Ectodermal cell (in vitro differentiated cells): Measurements from ENCODE around the gene PCED1A.

Experiments
- H3K27ac ChIP-seq: 2 replicates; pipeline ENCODE4 v1.7.0; 2013; ENCODE audit warnings: mild to moderate bottlenecking, low read depth, low read length; ENCODE audit not compliant: insufficient read depth, poor library complexity, severe bottlenecking
- H3K27me3 ChIP-seq: 2 replicates; pipeline ENCODE4 v1.7.0; 2013; ENCODE audit warnings: mild to moderate bottlenecking, low read length; ENCODE audit not compliant: insufficient read depth, control insufficient read depth, poor library complexity, severe bottlenecking
- H3K36me3 ChIP-seq: one replicate; pipeline ENCODE4 v1.7.0; 2013; ENCODE audit warnings: low read length; ENCODE audit not compliant: control insufficient read depth, insufficient read depth
- H3K4me1 ChIP-seq: one replicate; pipeline ENCODE4 v1.7.0; 2013; ENCODE audit warnings: low read length; ENCODE audit not compliant: control insufficient read depth, insufficient read depth
- H3K4me3 ChIP-seq: 2 replicates; pipeline ENCODE4 v1.7.0; 2013; ENCODE audit warnings: low read depth, low read length, control low read depth; ENCODE audit not compliant: insufficient read depth
- H3K9me3 ChIP-seq: 2 replicates; pipeline ENCODE4 v1.7.0; 2013; ENCODE audit warnings: mild to moderate bottlenecking, low read length, moderate library complexity; ENCODE audit not compliant: control insufficient read depth
- WGBS, 2 experiments: methylation state at CpG; one replicate each; pipeline ENCODE4 v1.1.7; 2013; ENCODE audit warnings: missing lambda C conversion rate in 2 of 2; 5-methylcytosine and 5-hydroxymethylcytosine counted together

The PCED1A gene

GRCh38 chr20:2806351-2806701 is 34.1 kb downstream of the PCED1A start:
- Histone ChIP-seq H3K4me1 (no peaks in the 10 kb centered on the region), H3K4me3 (no peak overlapping the region), H3K36me3 (no peaks in the 10 kb centered on the region), H3K9me3 (no peaks in the 10 kb centered on the region), H3K27ac (no peak overlapping the region), H3K27me3 (peaks cover 61% of the 10 kb centered on the region)
- WGBS, 2 experiments: 70 to 81% methylated on average over 4 of the region's 4 CpGs

DNA sequence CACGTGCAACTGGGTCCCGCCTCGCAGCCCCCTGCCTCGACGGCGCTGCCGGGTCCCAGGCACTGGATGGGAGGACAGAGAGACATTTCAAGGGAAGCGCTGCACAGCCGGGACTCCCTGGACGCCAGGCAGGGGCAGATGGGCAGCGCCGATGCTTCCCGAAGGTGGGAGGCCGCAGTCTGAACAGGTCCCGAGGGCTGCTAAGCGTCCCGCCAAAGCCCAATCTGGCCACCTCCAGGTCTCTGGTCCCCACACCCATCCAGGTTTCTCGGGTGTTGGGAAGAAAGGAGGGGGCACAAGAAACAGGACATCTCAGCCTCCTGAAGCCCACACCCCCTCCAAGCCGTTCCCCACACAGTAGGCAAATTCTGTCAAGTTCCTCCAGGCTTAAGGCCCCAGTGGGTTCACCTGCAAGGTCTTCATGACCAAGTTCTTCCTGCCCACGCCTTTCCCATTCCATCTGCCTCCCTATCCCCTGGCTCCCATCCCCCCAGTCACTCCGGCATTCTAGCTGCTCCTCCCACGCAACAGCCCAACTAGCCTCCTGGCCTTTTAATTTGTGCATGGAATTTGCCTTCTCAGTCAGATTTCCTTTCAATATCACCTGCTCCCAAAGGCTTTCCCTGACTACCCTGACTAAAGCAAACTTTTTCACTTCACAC is 34.6 kb downstream of the PCED1A start:
- Histone ChIP-seq H3K27me3 (peaks cover 66% of the 10 kb centered on the region), H3K4me3 (no peak overlapping the region), H3K36me3 (no peaks in the 10 kb centered on the region), H3K27ac (no peak overlapping the region), H3K9me3 (no peaks in the 10 kb centered on the region), H3K4me1 (no peaks in the 10 kb centered on the region)
- 62 to 64% methylated on average over 22 of the region's 22 CpGs for WGBS, 2 experiments

GRCh38 chr20:2804852-2805688 is 35.4 kb downstream of the PCED1A start:
- H3K4me1 ChIP-seq: no peaks in the 10 kb centered on the region
- WGBS, 2 experiments: 33 to 34% methylated on average over 49 of the region's 49 CpGs
- peaks cover 67% of the 10 kb centered on the region for H3K27me3 ChIP-seq
- H3K9me3 ChIP-seq: no peaks in the 10 kb centered on the region
- H3K36me3 ChIP-seq: no peaks in the 10 kb centered on the region
- H3K4me3 ChIP-seq: no peak overlapping the region
- H3K27ac ChIP-seq: no peak overlapping the region

GRCh38 chr20:2804041-2804828 is 36.2 kb downstream of the PCED1A start:
- no peaks in the 10 kb centered on the region for H3K9me3 ChIP-seq
- H3K27me3 ChIP-seq: peaks cover 67% of the 10 kb centered on the region
- H3K36me3 ChIP-seq: no peaks in the 10 kb centered on the region
- peaks cover 6% of the 10 kb centered on the region for H3K4me1 ChIP-seq
- 66 to 69% methylated on average over 16 of the region's 16 CpGs for WGBS, 2 experiments
- H3K4me3 ChIP-seq: no peak overlapping the region
- no peak overlapping the region for H3K27ac ChIP-seq

DNA sequence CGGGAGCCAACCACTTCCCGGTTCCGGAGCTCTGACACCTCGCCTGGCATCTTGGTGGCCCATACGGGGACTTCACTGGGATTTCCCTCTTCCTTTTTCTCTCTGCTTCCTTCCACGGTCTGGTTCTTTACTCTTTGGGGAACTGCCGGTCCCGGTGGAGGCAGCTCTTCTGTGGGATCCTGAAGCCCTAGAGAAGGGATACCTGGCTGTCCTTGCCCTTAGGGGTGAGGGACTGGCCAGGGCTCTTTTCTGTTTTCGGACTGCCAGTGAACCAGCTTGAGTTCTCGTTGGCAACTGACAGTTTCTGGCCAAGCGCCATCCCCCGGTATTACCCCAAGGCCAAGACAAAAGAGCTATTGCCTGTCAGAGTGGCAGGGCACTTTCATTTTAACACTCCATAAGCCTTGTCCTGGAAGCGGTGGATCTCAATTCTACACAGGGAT is 39.1 kb downstream of the PCED1A start:
- H3K4me1 ChIP-seq: peaks cover 10% of the 10 kb centered on the region
- H3K4me3 ChIP-seq: peak overlapping the region; percentile 79
- peaks cover 56% of the 10 kb centered on the region for H3K27me3 ChIP-seq
- peaks cover 24% of the 10 kb centered on the region for H3K36me3 ChIP-seq
- no peaks in the 10 kb centered on the region for H3K9me3 ChIP-seq
- no peak overlapping the region for H3K27ac ChIP-seq
- WGBS, 2 experiments: 11 to 17% methylated on average over 13 of the region's 13 CpGs

- peaks cover 50% of the 10 kb centered on the region for H3K27me3 ChIP-seq
- WGBS, 2 experiments: 0 to 1% methylated on average over 52 of the region's 52 CpGs
- peak within 1 kb of the TSS; percentile 57 for H3K27ac ChIP-seq
These were observed 39.8 kb downstream of the PCED1A start, which contains the start of gene CPXM1 for GRCh38 chr20:2800521-2801285. TSS of gene CPXM1 (minus strand) at chr20:2800627. CDS start at chr20:2800572, 55 bp downstream.

DNA sequence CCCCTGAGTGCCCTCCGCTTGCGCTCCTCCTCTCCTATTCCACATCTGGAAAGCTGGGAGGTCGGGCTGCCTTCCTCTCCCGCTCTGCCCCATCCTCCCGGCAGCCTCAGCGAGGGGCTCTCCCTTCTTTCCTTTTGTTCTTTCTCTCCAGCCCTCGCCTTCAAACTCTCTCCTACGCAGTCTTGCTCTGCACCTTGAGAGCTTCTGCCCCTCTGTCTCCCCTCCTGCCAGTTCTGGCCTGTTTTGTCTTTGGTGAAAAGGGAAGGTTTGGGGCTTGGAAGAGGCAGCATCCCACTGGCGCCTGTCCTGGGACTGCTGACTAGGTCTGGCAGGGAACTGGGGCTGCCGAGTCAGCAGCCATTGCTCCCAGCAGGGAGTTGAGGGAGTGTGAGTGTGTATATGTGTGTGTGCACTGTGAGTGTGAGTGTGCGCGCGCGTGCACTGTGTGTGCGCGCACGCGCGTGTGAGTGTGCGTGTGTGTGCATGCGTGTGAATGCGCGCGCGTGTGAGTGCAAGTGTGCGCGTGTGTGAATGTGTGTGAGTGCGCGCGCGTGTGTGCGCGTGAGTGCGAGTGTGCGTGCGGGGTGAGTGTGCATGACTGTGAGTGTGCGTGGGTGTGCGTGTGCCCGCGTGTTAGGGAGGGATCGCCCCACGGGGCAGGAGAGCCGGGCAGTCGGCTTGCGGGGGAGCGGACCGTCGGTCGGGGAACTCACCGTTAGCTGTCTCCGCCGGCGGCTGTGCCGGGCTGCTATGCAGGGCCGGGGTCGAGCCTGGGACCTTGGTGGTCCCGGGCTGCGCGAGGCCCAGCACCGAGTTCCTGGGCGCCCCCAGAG is 40.6 kb downstream of the PCED1A start:
- H3K27ac ChIP-seq: peak overlapping the region; percentile 57
- H3K4me3 ChIP-seq: peak overlapping the region; percentile 79
- WGBS, 2 experiments: 1 to 2% methylated on average over 61 of the region's 61 CpGs
- H3K27me3 ChIP-seq: peaks cover 42% of the 10 kb centered on the region
- H3K9me3 ChIP-seq: no peaks in the 10 kb centered on the region
- H3K4me1 ChIP-seq: peaks cover 10% of the 10 kb centered on the region
- H3K36me3 ChIP-seq: peaks cover 38% of the 10 kb centered on the region

More at GRCh38 chr20:2800521-2801285, 39.8 kb downstream of the PCED1A start, which contains the start of gene CPXM1:
- H3K4me3 ChIP-seq: peak within 1 kb of the TSS; percentile 79
- H3K36me3 ChIP-seq: peaks cover 30% of the 10 kb centered on the region
- peaks cover 10% of the 10 kb centered on the region for H3K4me1 ChIP-seq
- H3K9me3 ChIP-seq: no peaks in the 10 kb centered on the region

DNA sequence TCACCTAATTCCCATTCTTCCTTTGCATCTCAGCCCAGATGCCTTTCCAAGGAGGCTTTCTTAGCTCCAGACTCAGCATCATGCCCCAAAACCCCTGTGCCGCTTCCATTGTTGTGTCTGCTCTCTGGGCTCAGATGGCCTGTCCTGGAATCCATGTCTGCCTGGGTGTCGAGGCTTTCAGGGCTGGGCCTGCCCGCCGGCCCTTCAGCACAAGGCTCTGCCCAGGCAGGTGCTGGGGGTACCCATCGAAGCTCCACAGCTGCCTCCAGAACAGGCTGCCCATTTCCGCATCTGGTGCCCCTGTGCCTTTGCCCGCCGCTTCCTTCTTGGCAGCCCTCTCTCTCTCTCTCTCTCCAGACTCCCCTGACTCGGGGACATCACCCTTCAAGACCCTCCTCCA is 41.2 kb downstream of the PCED1A start:
- Histone ChIP-seq H3K27me3 (peaks cover 35% of the 10 kb centered on the region), H3K27ac (peak overlapping the region; percentile 57), H3K36me3 (peaks cover 43% of the 10 kb centered on the region), H3K9me3 (no peaks in the 10 kb centered on the region), H3K4me3 (peak overlapping the region; percentile 79), H3K4me1 (peaks cover 10% of the 10 kb centered on the region)
- WGBS, 2 experiments: 51 to 53% methylated on average over 9 of the region's 9 CpGs

DNA sequence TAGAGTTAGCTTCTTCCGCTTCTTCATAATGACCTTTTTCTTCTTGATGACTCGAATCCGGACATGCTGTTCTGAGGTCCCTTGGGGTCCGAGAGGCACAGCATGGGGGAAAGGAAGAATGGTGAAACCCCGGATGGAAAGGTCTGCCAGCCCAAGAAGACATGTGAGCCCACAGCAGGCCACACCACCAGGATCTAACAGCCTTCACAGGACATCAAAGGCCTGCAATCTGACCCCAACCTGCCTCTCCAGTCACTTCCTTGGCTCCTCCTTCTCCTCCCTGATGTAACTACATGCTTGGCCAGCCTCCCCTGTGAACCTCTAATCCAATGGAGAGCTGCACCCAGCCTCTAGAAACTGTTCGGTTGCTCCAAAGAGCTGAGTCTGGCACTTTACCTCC is 41.6 kb downstream of the PCED1A start:
- Histone ChIP-seq H3K27ac (no peak overlapping the region), H3K27me3 (peaks cover 31% of the 10 kb centered on the region), H3K9me3 (no peaks in the 10 kb centered on the region), H3K4me3 (peak overlapping the region; percentile 79), H3K36me3 (peaks cover 46% of the 10 kb centered on the region), H3K4me1 (peaks cover 10% of the 10 kb centered on the region)
- 52 to 61% methylated on average over 6 of the region's 6 CpGs for WGBS, 2 experiments
